SK-N-MC (cell line): Measurements from ENCODE around the gene CTNNA2.

ENCODE experiments used
- DNase-seq: peaks from one replicate; pipeline ENCODE4 v3.0.0-alpha.2; 2011; ENCODE audit warnings: low read depth, low spot score
- H3K27ac ChIP-seq: fragments of 200-600 bp; sonication (generic); 2 replicates; pipeline ENCODE4 v1.5.1; 2016; ENCODE audit warnings: mixed run types
- H3K36me3 ChIP-seq: fragments of 200-600 bp; sonication (generic); 2 replicates; pipeline ENCODE4 v1.6.1; 2017; ENCODE audit warnings: antibody characterized with exemption, low read length, mixed read lengths; ENCODE audit not compliant: insufficient read depth
- H3K4me3 ChIP-seq: fragments of 200-600 bp; sonication (generic); 2 replicates; pipeline ENCODE4 v1.5.1; 2016
- H3K9ac ChIP-seq: fragments of 200-600 bp; sonication (generic); 2 replicates; pipeline ENCODE4 v1.8.0; 2017; ENCODE audit warnings: mixed run types, mixed read lengths; ENCODE audit not compliant: insufficient read length
- H3K9me3 ChIP-seq: fragments of 200-600 bp; sonication (generic); 2 replicates; pipeline ENCODE4 v1.6.1; 2017; ENCODE audit warnings: low read depth, mild to moderate bottlenecking, antibody characterized with exemption, low read length, moderate library complexity, mixed read lengths
- EZH2 ChIP-seq: fragments of 200-600 bp; sonication (generic); IDR thresholded peaks from one replicate; pipeline ENCODE4 v1.6.1; 2017; ENCODE audit warnings: antibody characterized with exemption
- FOXP2 ChIP-seq: optimal IDR thresholded peaks from 2 replicates; pipeline ENCODE3; 2011; ENCODE audit warnings: mild to moderate bottlenecking, moderate library complexity; ENCODE audit not compliant: insufficient read depth; ENCODE audit errors: extremely low read length, control extremely low read depth
- POLR2AphosphoS5 ChIP-seq: IDR thresholded peaks from 2 replicates; pipeline ENCODE4 v1.6.1; 2012; ENCODE audit warnings: mild to moderate bottlenecking, low read depth, low read length, borderline replicate concordance

Gene CTNNA2

GRCh38 chr2:80454628-80455027, 941.8 kb downstream of the CTNNA2 start:
- Histone ChIP-seq H3K36me3 (no peaks in the 10 kb centered on the region), H3K27ac (no peak overlapping the region), H3K9me3 (no peaks in the 10 kb centered on the region), H3K4me3 (no peak overlapping the region), H3K9ac (no peak overlapping the region)
- TF ChIP-seq FOXP2 (no peak), POLR2AphosphoS5 (no peak), EZH2 (no peak)
- DNase-seq: no peak

GRCh38 chr2:80459028-80459427, 946.2 kb downstream of the CTNNA2 start:
- Histone ChIP-seq H3K9ac (no peak overlapping the region), H3K9me3 (no peaks in the 10 kb centered on the region), H3K36me3 (no peaks in the 10 kb centered on the region), H3K4me3 (no peak overlapping the region), H3K27ac (no peak overlapping the region)
- TF ChIP-seq EZH2: no peak
- TF ChIP-seq POLR2AphosphoS5: no peak
- TF ChIP-seq FOXP2: no peak
- DNase-seq: no peak

GRCh38 chr2:80461505-80462197, 948.8 kb downstream of the CTNNA2 start:
- TF ChIP-seq POLR2AphosphoS5 (no peak), FOXP2 (no peak), EZH2 (no peak)
- DNase-seq: no peak
- no peak overlapping the region for H3K9ac ChIP-seq
- no peak overlapping the region for H3K4me3 ChIP-seq
- no peak overlapping the region for H3K27ac ChIP-seq
- H3K9me3 ChIP-seq: no peaks in the 10 kb centered on the region
- no peaks in the 10 kb centered on the region for H3K36me3 ChIP-seq

DNA sequence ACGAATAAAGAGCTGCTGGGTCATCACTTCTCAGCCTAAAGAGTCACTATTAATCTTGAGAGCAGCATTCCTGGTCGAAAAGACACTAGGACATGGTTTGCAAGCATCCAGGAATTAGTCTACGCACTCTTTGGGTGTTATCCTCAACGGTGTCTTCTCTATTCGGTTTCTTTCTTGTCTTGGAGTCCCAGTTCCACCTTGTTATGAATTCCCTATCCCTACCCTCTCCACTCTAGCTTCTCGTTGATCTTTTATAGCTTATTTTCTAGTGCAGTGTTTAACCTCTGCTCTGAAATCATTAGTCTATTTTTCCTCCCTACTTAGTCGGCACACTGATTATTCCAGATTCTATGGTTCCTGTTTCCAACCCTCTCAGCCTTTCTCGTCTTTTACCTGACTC, 949.8 kb downstream of the CTNNA2 start:
- DNase-seq: no peak
- no peak overlapping the region for H3K27ac ChIP-seq
- no peak overlapping the region for H3K9ac ChIP-seq
- H3K4me3 ChIP-seq: no peak overlapping the region
- TF ChIP-seq FOXP2: no peak
- no peak for TF ChIP-seq POLR2AphosphoS5
- TF ChIP-seq EZH2: no peak
- H3K9me3 ChIP-seq: no peaks in the 10 kb centered on the region
- no peaks in the 10 kb centered on the region for H3K36me3 ChIP-seq

- Histone ChIP-seq H3K9me3 (no peaks in the 10 kb centered on the region), H3K4me3 (no peak overlapping the region), H3K27ac (no peak overlapping the region), H3K36me3 (no peaks in the 10 kb centered on the region), H3K9ac (no peak overlapping the region)
- no peak for TF ChIP-seq FOXP2
- no peak for TF ChIP-seq POLR2AphosphoS5
- TF ChIP-seq EZH2: no peak
- DNase-seq: no peak
These were observed 951.4 kb downstream of the CTNNA2 start for GRCh38 chr2:80464275-80464674.

DNA sequence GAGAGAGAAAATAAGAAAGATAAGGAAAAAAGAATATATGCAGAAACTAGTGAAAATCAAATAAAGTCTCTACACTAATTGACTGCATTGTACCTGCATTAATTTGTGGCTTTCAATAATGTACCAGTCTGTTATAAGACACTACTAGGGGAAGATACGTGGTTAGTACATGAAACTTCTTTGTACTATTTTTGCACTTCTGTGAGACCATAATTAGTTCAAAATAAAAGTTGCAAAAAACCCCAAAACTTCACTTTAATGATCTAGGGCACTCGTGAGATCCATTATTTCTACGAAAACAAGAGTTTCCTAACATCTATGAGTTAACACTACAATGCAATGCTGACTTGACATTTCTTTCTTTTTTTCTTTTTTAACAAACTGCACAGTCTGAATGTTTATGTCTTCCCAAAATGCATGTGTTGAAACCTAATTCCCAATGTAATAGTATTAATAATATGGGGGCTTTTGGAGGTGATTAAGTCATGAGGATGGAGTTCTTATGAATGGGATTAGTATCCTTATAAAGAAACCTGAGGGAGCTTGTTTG, 954.5 kb downstream of the CTNNA2 start:
- H3K9me3 ChIP-seq: no peaks in the 10 kb centered on the region
- no peak overlapping the region for H3K9ac ChIP-seq
- no peak overlapping the region for H3K27ac ChIP-seq
- no peak overlapping the region for H3K4me3 ChIP-seq
- no peak for DNase-seq
- no peaks in the 10 kb centered on the region for H3K36me3 ChIP-seq
- TF ChIP-seq EZH2 (no peak), POLR2AphosphoS5 (no peak), FOXP2 (no peak)

DNA sequence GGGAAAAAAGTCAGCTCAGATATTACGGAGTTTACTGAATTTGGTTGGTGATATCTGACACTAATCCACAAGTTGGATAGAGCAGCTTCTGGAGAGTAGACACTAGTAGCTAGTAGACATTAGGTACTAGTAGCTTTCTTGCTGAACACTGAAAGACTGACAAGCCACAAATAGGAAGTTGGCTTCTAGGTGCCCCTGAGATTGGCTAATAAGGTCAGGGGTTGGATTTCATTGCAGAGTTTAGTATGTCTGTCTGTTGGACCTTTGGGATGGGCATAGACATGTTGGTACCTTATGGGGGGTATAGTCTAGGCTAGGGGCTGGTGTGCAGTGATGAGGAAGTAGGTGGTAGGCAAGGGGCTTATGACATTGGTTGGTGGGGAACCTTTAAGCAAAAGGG, 956.6 kb downstream of the CTNNA2 start:
- no peak overlapping the region for H3K27ac ChIP-seq
- H3K9ac ChIP-seq: no peak overlapping the region

GRCh38 chr2:80473069-80473468, 960.2 kb downstream of the CTNNA2 start:
- H3K27ac ChIP-seq: no peak overlapping the region
- no peak for DNase-seq
- H3K4me3 ChIP-seq: no peak overlapping the region
- H3K36me3 ChIP-seq: no peaks in the 10 kb centered on the region
- no peak overlapping the region for H3K9ac ChIP-seq
- no peaks in the 10 kb centered on the region for H3K9me3 ChIP-seq
- TF ChIP-seq EZH2 (no peak), FOXP2 (no peak), POLR2AphosphoS5 (no peak)

More for the DNA sequence above, 956.6 kb downstream of the CTNNA2 start:
- no peaks in the 10 kb centered on the region for H3K9me3 ChIP-seq
- TF ChIP-seq EZH2 (no peak), FOXP2 (no peak), POLR2AphosphoS5 (no peak)
- H3K4me3 ChIP-seq: no peak overlapping the region
- no peak for DNase-seq
- H3K36me3 ChIP-seq: no peaks in the 10 kb centered on the region

- TF ChIP-seq POLR2AphosphoS5 (no peak), FOXP2 (no peak), EZH2 (no peak)
- H3K27ac ChIP-seq: no peak overlapping the region
- no peak for DNase-seq
- H3K4me3 ChIP-seq: no peak overlapping the region
- no peaks in the 10 kb centered on the region for H3K36me3 ChIP-seq
- no peaks in the 10 kb centered on the region for H3K9me3 ChIP-seq
- no peak overlapping the region for H3K9ac ChIP-seq
These were observed 960.9 kb downstream of the CTNNA2 start for GRCh38 chr2:80473796-80474195.
